Ovary (tissue), 9 donors: ENCODE data around the gene BMERB1. TPM values are rescaled to one million over a fixed set of nuclear protein-coding genes. Genes with fewer than 3 reads are reported as not detected.

Experiments
- DNase-seq, 5 donors: peaks; one replicate each; pipeline ENCODE4 v3.0.0-alpha.2; 2019 to 2020
- H3K27ac ChIP-seq, 2 donors: fragments of 200-600 bp; one replicate each; pipeline versions ENCODE4 v1.5.1 to v1.8.0; 2019 to 2022
- H3K27me3 ChIP-seq: fragments of 200-600 bp; one replicate; pipeline ENCODE4 v1.8.0; 2022
- H3K36me3 ChIP-seq: fragments of 200-600 bp; sonication (generic); one replicate; pipeline ENCODE4 v1.5.1; 2019
- H3K4me1 ChIP-seq: one replicate; pipeline ENCODE4 v1.8.1; 2013; ENCODE audit warnings: mild to moderate bottlenecking, moderate library complexity; ENCODE audit not compliant: insufficient read depth
- H3K4me3 ChIP-seq: fragments of 200-600 bp; sonication (generic); one replicate; pipeline ENCODE4 v1.5.1; 2017
- H3K9me3 ChIP-seq, 2 donors: fragments of 200-600 bp in 1 of 2; sonication (generic) in 1 of 2; one replicate each; pipeline versions ENCODE4 v1.5.1 to v1.8.1; 2013 to 2019; ENCODE audit warnings: mild to moderate bottlenecking in 1 of 2, moderate library complexity in 1 of 2
- CTCF ChIP-seq, 3 donors: fragments of 450-650 bp in 2 of 3; fragments of 200-600 bp in 1 of 3; IDR thresholded peaks; one replicate each; pipeline versions ENCODE4 v1.5.1 to v1.8.0; 2016 to 2022; ENCODE audit warnings: antibody characterized with exemption in 3 of 3, mild to moderate bottlenecking in 1 of 3
- EP300 ChIP-seq: sonication (generic); formaldehyde crosslinking; IDR thresholded peaks from one replicate; pipeline ENCODE4 v1.6.1; 2017; ENCODE audit warnings: antibody characterized with exemption
- POLR2A ChIP-seq: fragments of 450-650 bp; IDR thresholded peaks from one replicate; pipeline ENCODE4 v1.6.1; 2017; ENCODE audit warnings: antibody characterized with exemption, mild to moderate bottlenecking, moderate library complexity
- WGBS, 3 donors: extraction: QIAGEN DNeasy Blood & Tissue Kit in 1 of 3; methylation state at CpG; one replicate each; pipeline versions ENCODE4 v1.1.5 to v1.1.7; 2013 to 2017; 5-methylcytosine and 5-hydroxymethylcytosine counted together
- intact Hi-C, 4 donors: fragments of 100-400 bp; cut with DNase I; formaldehyde crosslinking; loops; one replicate each; pipeline versions ENCODE4 v1.11.0 to v1.15.1; 2022 to 2023
- polyA plus RNA-seq, 2 donors: library from polyadenylated mRNA; stranded (reverse); fragments of 200-250 nt in 1 of 2; fragments of 350-450 nt in 1 of 2; fragmentation: Illumina TruSeq in 1 of 2; extraction: RNeasy Lipid Tissue Mini Kit (QIAGEN cat#74804) in 1 of 2; gene quantifications; one replicate each; pipeline ENCODE4 v1.2.3, GENCODE V29; 2013 to 2014
- total RNA-seq, 7 donors: library from RNA; depleted of rRNA in 2 of 7; stranded (reverse); fragments of >200 nt in 2 of 7; fragmentation: NEBNext Ultra II Directional in 3 of 7; extraction: Animal tissue kit (Norgen Biotek cat#: 25700) in 3 of 7; gene quantifications; one replicate each; pipeline versions ENCODE4 v1.1.0 to v1.2.4, GENCODE V29; 2016 to 2023
- donor health status: DM: no; HTN: no; CAD: no; lungs with moderate emphysema.
- donor health status: DM: no; HTN: no; CAD: no.
- donor health status: Bipolar disorder and iron deficiency.
- donor health status: DM: yes; HTN: yes; CAD: no.
- donor health status: DM: no; HTN: no; CAD: no.
- donor health status: DM: yes; HTN: yes; CAD: no.

BMERB1 gene
- total and polyA plus RNA-seq, 9 donors = 22.6 to 77.5 (median 65.2) TPM

- DNase-seq = no peak
- H3K27ac ChIP-seq = no peak overlapping the region
- intact Hi-C loops = no loop called here
- no peaks in the 10 kb centered on the region for H3K36me3 ChIP-seq
- H3K27me3 ChIP-seq = no peaks in the 10 kb centered on the region
- H3K4me1 ChIP-seq = no peaks in the 10 kb centered on the region
- no peak overlapping the region for H3K4me3 ChIP-seq
- TF ChIP-seq CTCF (IDR thresholded peaks at IDR 0.05) (no peak), EP300 (no peak), POLR2A (no peak)
- 54 to 75% (median 69%) methylated on average over 5 of the region's 5 CpGs for WGBS, 3 donors
- H3K9me3 ChIP-seq = no peaks in the 10 kb centered on the region
Measured at GRCh38 chr16:15538507-15538906, 104.1 kb downstream of the BMERB1 start.

- Histone ChIP-seq H3K4me3 (no peak overlapping the region), H3K27me3 (no peaks in the 10 kb centered on the region), H3K36me3 (no peaks in the 10 kb centered on the region), H3K4me1 (no peaks in the 10 kb centered on the region), H3K27ac (no peak overlapping the region), H3K9me3 (no peaks in the 10 kb centered on the region)
- DNase-seq = no peak
- intact Hi-C loops = no loop called here
- 87 to 92% (median 88%) methylated on average over 8 of the region's 8 CpGs for WGBS, 3 donors
- TF ChIP-seq POLR2A (no peak), CTCF (IDR thresholded peaks at IDR 0.05) (no peak), EP300 (no peak)
Measured at GRCh38 chr16:15539197-15539596, 104.8 kb downstream of the BMERB1 start.

DNA sequence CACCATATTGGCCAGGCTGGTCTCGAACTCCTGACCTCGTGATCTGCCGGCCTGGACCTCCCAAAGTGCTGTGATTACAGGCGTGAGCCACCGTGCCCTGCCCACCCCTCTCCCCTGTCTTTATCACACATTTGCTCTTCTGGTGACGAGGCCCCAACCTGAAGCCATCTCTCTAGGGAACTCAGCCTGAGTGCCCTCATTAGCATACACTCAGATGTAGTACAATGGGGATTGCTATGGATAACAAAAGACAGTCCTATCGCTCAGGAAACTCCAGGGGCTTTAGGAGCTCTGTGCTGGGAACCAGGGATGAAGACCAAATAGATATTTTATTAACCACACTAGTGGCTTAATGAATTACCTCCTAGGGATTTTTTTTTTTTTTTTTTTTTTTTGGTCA is 107.9 kb downstream of the BMERB1 start:
- Histone ChIP-seq H3K36me3 (no peaks in the 10 kb centered on the region), H3K27me3 (no peaks in the 10 kb centered on the region), H3K27ac (no peak overlapping the region), H3K9me3 (no peaks in the 10 kb centered on the region), H3K4me3 (no peak overlapping the region), H3K4me1 (peaks cover 2% of the 10 kb centered on the region)
- intact Hi-C loops = loop anchor here in 2 of 4 donors (10.0 kb wide), 1 partner anchor 107 kb away; the partner anchor contains the start of gene BMERB1 (in 2 of the 2)
- DNase-seq = no peak
- 93 to 96% (median 94%) methylated on average over 7 of the region's 7 CpGs for WGBS, 3 donors
- TF ChIP-seq POLR2A = no peak

- WGBS, 3 donors = 87 to 99% (median 97%) methylated on average over 6 of the region's 6 CpGs
- intact Hi-C loops = loop anchor here in 2 of 4 donors (10.0 kb wide), 1 partner anchor 108 kb away; the partner anchor contains the start of gene BMERB1 (in 2 of the 2)
Measured at GRCh38 chr16:15542734-15543347, 108.5 kb downstream of the BMERB1 start.

More at GRCh38 chr16:15542734-15543347, 108.5 kb downstream of the BMERB1 start:
- H3K27ac ChIP-seq = no peak overlapping the region
- TF ChIP-seq CTCF (IDR thresholded peaks at IDR 0.05) (no peak), EP300 (no peak)
- no peak overlapping the region for H3K4me3 ChIP-seq
- H3K27me3 ChIP-seq = no peaks in the 10 kb centered on the region
- no peak for DNase-seq
- H3K4me1 ChIP-seq = peaks cover 2% of the 10 kb centered on the region
- no peaks in the 10 kb centered on the region for H3K9me3 ChIP-seq
- H3K36me3 ChIP-seq = no peaks in the 10 kb centered on the region
